ENCODE data around the gene TMPRSS3. TPM values are rescaled to one million over a fixed set of nuclear protein-coding genes. Genes with fewer than 3 reads are reported as not detected.

Gene TMPRSS3
- total RNA-seq, 1 experiment from 2014 or later: 4.3 TPM

GRCh38 chr21:42340187-42341050 is 55.4 kb downstream of the TMPRSS3 start:
- Histone ChIP-seq H3K9me3 (ENCODE audit: insufficient read depth, low read depth) (no peaks in the 10 kb centered on the region), H2AFZ (no peak overlapping the region), H3K27ac (no peak overlapping the region), H4K20me1 (ENCODE audit: insufficient read depth) (no peaks in the 10 kb centered on the region), H3K4me1 (replicated peaks; ENCODE audit: insufficient read depth) (no peaks in the 10 kb centered on the region), H3F3A (ENCODE audit: insufficient read depth, low read depth) (no peaks in the 10 kb centered on the region), H3K9me2 (ENCODE audit: insufficient read depth) (no peaks in the 10 kb centered on the region), H3K36me3 (ENCODE audit: low read depth) (no peaks in the 10 kb centered on the region), H3K4me2 (no peak overlapping the region), H3K4me3 (no peak overlapping the region), H3K27me3 (ENCODE audit: insufficient read depth, low read depth) (no peaks in the 10 kb centered on the region), H3K79me2 (ENCODE audit: low read depth) (no peaks in the 10 kb centered on the region)
- intact Hi-C loops (cut with micrococcal nuclease; ENCODE audit: unreplicated experiment): no loop called here
- POLR2A ChIA-PET (ENCODE audit: unreplicated experiment): interaction anchor here (0.6 kb wide), 1 partner anchor 20 kb away, joined by 5 read pairs; no protein-coding TSS in a partner anchor
- CTCF ChIA-PET: no interaction called here
- DNase-seq: no peak
- no TSS peak for BruUV-seq (replicated peaks)
- no peak for TF ChIP-seq CTCF (conservative IDR thresholded peaks at IDR 0.05)
- no peak for TF ChIP-seq EZH2 (IDR thresholded peaks at IDR 0.05; ENCODE audit: low read depth)

DNA sequence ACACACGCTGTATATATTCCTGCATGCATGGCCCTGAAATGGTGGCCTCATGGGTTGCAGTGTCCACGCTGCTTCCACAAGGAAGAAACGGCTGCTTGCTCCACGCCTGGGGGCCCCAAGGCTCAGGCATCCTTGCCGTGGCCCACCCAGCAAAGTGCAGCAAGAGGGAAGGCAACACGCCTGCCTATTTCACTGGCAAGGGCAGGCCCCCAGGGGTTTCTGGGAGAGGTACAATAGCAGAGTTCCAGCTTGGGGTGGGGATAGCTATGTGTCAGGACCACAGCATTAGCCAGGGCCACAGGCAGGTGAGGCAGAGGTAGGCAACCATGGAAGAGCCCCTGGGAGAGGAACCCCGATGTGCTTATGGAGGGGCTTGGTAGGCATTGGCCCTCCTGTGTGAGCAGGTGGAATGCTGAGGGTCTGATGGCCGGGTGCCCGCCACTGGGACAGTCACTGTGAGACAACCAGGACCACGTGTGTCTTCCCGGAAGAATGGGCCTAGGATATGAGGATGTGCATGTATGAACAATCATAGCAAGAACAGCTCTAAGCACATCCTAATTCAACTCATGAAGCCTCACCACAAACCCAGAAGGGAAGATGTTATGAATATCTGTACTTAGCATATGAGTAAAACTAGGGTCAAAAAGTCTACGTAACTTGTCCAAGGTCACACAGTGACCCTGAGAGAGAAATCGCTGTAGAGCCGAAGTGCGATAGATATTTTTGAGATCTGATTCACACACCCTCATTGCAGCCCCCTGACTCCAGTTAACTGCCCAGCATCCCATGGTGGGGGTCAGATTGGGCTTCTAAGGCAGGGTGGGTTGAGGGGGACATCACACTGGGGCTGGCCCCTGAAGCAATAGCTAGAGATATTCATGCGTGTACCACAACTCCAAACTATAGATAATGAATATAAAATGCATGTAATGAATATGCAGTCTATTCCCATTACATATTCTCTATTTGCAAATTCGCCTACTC is 56.8 kb downstream of the TMPRSS3 start:
- H3F3A ChIP-seq (ENCODE audit: insufficient read depth, low read depth): no peaks in the 10 kb centered on the region
- H3K27me3 ChIP-seq (ENCODE audit: insufficient read depth, low read depth): no peaks in the 10 kb centered on the region
- H3K4me1 ChIP-seq (replicated peaks; ENCODE audit: insufficient read depth): no peaks in the 10 kb centered on the region
- no peaks in the 10 kb centered on the region for H3K36me3 ChIP-seq (ENCODE audit: low read depth)
- H3K4me2 ChIP-seq: no peak overlapping the region
- no peaks in the 10 kb centered on the region for H3K79me2 ChIP-seq (ENCODE audit: low read depth)
- H3K9me2 ChIP-seq (ENCODE audit: insufficient read depth): no peaks in the 10 kb centered on the region
- H3K9me3 ChIP-seq (ENCODE audit: insufficient read depth, low read depth): no peaks in the 10 kb centered on the region
- H3K27ac ChIP-seq: no peak overlapping the region
- no TSS peak for BruUV-seq (replicated peaks)
- H4K20me1 ChIP-seq (ENCODE audit: insufficient read depth): no peaks in the 10 kb centered on the region
- ChIA-PET POLR2A (ENCODE audit: unreplicated experiment) (no interaction called here), CTCF (no interaction called here)
- no peak overlapping the region for H3K4me3 ChIP-seq
- intact Hi-C loops (cut with micrococcal nuclease; ENCODE audit: unreplicated experiment): loop anchor here (5.0 kb wide), 1 partner anchor 43 kb away; no protein-coding TSS in a partner anchor
- no peak overlapping the region for H2AFZ ChIP-seq
- no peak for DNase-seq
- TF ChIP-seq CTCF (conservative IDR thresholded peaks at IDR 0.05) (no peak), EZH2 (IDR thresholded peaks at IDR 0.05; ENCODE audit: low read depth) (no peak)

Measured in PC-9 (cell line).